ENCODE data around the gene REM1. TPM values are rescaled to one million over a fixed set of nuclear protein-coding genes. Genes with fewer than 3 reads are reported as not detected.

The REM1 gene
- total RNA-seq, 1 donor from 2014 or later = 31.0 TPM

- H3K36me3 ChIP-seq = no peaks in the 10 kb centered on the region
- H3K27me3 ChIP-seq = no peaks in the 10 kb centered on the region
- peaks cover 0 to 2% of the 10 kb centered on the region in 2 donors for H3K4me1 ChIP-seq
- no peak for DNase-seq (ENCODE audit: low spot score in 2 of 2)
- no peaks in the 10 kb centered on the region for H3K9me3 ChIP-seq
- TF ChIP-seq CTCF (IDR thresholded peaks at IDR 0.05) = no peak
- no peak overlapping the region for H3K27ac ChIP-seq
- no peak overlapping the region for H3K4me3 ChIP-seq
- intact Hi-C loops (cut with DNase I) = no loop called here
These were observed 2.4 kb upstream of the REM1 start for GRCh38 chr20:31472395-31473330.

- Histone ChIP-seq H3K4me1 (peaks cover 0 to 2% of the 10 kb centered on the region in 2 donors), H3K27ac (no peak overlapping the region), H3K4me3 (no peak overlapping the region), H3K9me3 (no peaks in the 10 kb centered on the region), H3K36me3 (no peaks in the 10 kb centered on the region), H3K27me3 (no peaks in the 10 kb centered on the region)
- peak in 1 of 2 donors; percentile 46 for DNase-seq (ENCODE audit: low spot score in 2 of 2)
- no peak for TF ChIP-seq CTCF (IDR thresholded peaks at IDR 0.05)
- intact Hi-C loops (cut with DNase I) = no loop called here
These were observed 1.6 kb upstream of the REM1 start for GRCh38 chr20:31473331-31474096.

- no peak for DNase-seq (ENCODE audit: low spot score in 2 of 2)
- Histone ChIP-seq H3K27me3 (no peaks in the 10 kb centered on the region), H3K4me1 (peaks cover 0 to 2% of the 10 kb centered on the region in 2 donors), H3K27ac (peak overlapping the region in 1 of 2 donors; percentile 79), H3K4me3 (no peak overlapping the region), H3K36me3 (no peaks in the 10 kb centered on the region), H3K9me3 (no peaks in the 10 kb centered on the region)
- no peak for TF ChIP-seq CTCF (IDR thresholded peaks at IDR 0.05)
- intact Hi-C loops (cut with DNase I) = no loop called here
These were observed 1.0 kb upstream of the REM1 start for GRCh38 chr20:31474097-31474436.

- H3K4me1 ChIP-seq = peaks cover 0 to 2% of the 10 kb centered on the region in 2 donors
These were observed 595 bp downstream of the REM1 start for GRCh38 chr20:31475472-31476293.

More at GRCh38 chr20:31475472-31476293, 595 bp downstream of the REM1 start:
- H3K4me3 ChIP-seq = peak overlapping the region; percentile 62 to 82
- TF ChIP-seq CTCF (IDR thresholded peaks at IDR 0.05) = no peak
- no peaks in the 10 kb centered on the region for H3K36me3 ChIP-seq
- peak overlapping the region; percentile 79 to 82 for H3K27ac ChIP-seq
- no peaks in the 10 kb centered on the region for H3K27me3 ChIP-seq
- no peak for DNase-seq (ENCODE audit: low spot score in 2 of 2)
- H3K9me3 ChIP-seq = no peaks in the 10 kb centered on the region
- intact Hi-C loops (cut with DNase I) = loop anchor here (1.0 kb wide), 1 partner anchor 22 kb away; no protein-coding TSS in a partner anchor

All from ascending aorta (tissue), 2 donors.